ENCODE results near the gene MUC5AC.
"Not testable (repeated sequence)": the region's sequence is repeated elsewhere in the genome, so short reads cannot be mapped to it uniquely, and the experiment has no call there.

Gene MUC5AC, protein sequence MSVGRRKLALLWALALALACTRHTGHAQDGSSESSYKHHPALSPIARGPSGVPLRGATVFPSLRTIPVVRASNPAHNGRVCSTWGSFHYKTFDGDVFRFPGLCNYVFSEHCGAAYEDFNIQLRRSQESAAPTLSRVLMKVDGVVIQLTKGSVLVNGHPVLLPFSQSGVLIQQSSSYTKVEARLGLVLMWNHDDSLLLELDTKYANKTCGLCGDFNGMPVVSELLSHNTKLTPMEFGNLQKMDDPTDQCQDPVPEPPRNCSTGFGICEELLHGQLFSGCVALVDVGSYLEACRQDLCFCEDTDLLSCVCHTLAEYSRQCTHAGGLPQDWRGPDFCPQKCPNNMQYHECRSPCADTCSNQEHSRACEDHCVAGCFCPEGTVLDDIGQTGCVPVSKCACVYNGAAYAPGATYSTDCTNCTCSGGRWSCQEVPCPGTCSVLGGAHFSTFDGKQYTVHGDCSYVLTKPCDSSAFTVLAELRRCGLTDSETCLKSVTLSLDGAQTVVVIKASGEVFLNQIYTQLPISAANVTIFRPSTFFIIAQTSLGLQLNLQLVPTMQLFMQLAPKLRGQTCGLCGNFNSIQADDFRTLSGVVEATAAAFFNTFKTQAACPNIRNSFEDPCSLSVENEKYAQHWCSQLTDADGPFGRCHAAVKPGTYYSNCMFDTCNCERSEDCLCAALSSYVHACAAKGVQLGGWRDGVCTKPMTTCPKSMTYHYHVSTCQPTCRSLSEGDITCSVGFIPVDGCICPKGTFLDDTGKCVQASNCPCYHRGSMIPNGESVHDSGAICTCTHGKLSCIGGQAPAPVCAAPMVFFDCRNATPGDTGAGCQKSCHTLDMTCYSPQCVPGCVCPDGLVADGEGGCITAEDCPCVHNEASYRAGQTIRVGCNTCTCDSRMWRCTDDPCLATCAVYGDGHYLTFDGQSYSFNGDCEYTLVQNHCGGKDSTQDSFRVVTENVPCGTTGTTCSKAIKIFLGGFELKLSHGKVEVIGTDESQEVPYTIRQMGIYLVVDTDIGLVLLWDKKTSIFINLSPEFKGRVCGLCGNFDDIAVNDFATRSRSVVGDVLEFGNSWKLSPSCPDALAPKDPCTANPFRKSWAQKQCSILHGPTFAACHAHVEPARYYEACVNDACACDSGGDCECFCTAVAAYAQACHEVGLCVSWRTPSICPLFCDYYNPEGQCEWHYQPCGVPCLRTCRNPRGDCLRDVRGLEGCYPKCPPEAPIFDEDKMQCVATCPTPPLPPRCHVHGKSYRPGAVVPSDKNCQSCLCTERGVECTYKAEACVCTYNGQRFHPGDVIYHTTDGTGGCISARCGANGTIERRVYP (N-terminal part only)

DNA sequence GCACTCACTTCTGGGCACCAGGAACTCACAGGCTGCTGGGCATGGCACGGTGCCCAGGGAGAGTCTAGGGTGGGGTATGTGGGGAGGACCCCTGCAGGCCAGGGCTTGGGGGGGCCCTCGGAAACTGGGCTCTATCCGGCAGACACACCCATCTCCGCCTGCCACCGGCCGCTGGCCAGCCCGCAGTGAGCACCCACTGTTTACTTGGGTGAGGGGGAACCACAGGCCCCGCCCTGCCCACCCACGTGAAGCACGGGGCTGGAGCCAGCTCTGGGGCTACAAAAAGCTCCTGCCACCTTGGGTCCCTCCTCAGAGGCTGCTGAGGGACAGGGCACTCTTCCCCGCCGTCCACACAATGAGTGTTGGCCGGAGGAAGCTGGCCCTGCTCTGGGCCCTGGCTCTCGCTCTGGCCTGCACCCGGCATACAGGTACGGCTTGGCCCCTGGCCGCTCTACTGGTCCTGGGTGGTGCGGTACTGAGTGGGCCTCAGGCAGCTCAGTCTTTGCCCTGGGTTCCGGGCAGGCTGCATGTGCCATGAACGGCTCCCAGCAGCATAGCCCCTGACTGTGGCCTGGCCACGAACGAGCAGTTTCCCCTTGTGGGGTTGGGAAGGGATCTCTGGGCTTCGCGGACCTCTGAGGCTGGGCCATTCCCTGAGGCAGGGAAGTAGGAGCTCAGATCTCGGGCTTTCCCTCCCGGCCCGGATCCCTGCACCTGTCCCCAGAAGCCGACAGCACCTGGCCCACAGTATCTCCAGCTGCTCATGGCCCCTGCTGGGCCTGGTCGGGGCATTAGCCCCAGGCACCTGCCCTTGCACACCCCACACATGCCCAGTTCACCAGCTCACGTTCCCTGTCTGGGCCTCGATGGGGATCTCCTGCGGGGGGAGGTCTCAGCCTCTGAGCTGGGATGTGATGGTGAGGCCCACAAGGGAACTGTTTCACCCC is at the start of gene MUC5AC:
Gene MUC5AC (plus strand): TSS at position 309 of the 947 bp plus-strand sequence. CDS start 47 bp downstream, at position 356.
- no peak for DNase-seq (ENCODE audit: low read depth)

DNA sequence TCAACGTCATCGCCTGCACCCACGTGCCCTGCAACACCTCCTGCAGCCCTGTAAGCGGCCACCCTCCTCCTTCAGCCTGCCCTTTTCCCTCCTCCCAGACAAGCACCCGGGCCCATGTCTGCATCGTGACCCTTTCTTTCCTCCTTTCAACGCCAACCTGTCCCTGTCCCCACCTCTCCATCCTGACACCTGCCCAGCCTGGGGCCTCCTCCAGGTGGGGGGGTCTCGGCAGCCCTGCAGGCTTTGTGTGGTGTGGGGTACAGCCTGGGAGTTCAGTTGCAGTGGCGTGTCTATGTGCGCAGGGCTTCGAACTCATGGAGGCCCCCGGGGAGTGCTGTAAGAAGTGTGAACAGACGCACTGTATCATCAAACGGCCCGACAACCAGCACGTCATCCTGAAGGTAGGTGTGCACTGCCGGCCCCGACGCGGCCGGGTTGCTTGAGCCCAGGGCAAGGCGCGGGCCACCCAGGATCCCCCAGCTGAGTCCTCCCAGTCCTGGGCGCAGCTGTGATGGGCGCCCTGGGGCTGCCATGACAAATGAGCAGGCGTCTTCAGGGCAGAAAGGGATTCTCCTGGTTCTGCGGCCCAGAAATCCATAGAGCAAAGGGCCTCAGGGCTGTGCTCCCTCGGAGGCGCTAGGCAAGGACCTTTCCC is 49.4 kb upstream of the MUC5AC start:
- no peak for DNase-seq (ENCODE audit: low read depth)

DNA sequence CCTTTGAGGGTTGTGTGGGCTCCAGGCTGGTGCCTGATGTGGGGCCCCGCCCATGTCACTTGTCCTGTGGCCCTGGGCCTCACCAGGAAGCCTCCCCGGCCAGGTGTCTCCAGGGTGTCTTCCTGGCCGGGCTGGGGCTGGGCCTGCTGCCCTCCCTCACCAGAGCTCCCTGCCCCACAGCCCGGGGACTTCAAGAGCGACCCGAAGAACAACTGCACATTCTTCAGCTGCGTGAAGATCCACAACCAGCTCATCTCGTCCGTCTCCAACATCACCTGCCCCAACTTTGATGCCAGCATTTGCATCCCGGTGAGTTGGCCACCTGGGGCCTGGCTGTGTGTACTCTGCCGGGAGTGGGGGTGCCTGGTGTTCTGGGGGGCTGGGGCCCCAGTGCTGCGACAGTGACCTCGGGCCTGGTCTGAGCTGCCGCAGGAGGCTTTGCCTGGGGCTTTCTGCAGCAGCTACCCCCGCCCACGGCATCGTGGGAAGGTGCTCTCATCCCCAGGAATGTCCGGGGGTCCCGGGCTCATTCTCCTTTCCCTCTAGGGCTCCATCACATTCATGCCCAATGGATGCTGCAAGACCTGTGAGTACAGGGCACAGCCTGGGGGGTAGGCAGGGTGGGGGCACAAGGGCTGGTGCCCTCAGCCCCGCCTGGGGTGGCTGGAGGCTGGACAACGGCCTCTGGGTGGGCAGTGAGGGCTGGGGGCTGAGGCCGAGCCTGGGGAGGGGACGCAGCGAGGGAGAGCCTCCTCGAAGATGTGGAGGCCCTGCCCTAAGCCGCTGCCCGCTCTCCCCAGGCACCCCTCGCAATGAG is 48.4 kb upstream of the MUC5AC start:
- DNase-seq (ENCODE audit: low read depth), result no peak

DNA sequence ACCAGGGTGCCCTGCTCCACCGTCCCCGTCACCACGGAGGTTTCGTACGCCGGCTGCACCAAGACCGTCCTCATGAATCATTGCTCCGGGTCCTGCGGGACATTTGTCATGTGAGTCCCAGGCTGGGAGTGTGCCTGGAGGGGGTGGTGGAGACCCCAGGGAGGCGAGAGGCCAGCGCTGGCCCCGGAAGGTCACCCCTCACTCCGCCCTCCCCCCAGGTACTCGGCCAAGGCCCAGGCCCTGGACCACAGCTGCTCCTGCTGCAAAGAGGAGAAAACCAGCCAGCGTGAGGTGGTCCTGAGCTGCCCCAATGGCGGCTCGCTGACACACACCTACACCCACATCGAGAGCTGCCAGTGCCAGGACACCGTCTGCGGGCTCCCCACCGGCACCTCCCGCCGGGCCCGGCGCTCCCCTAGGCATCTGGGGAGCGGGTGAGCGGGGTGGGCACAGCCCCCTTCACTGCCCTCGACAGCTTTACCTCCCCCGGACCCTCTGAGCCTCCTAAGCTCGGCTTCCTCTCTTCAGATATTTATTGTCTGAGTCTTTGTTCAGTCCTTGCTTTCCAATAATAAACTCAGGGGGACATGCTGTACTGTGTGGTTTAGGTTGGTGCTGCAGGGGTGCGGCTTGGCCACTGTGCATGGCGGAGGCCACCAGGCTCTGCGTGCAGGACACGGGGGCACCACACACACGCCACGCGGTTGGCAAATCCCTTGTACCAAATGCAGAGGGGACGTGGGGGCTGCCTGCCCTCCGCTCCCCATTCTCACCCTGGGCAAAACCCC is 47.6 kb upstream of the MUC5AC start:
- DNase-seq (ENCODE audit: low read depth), result no peak

DNA sequence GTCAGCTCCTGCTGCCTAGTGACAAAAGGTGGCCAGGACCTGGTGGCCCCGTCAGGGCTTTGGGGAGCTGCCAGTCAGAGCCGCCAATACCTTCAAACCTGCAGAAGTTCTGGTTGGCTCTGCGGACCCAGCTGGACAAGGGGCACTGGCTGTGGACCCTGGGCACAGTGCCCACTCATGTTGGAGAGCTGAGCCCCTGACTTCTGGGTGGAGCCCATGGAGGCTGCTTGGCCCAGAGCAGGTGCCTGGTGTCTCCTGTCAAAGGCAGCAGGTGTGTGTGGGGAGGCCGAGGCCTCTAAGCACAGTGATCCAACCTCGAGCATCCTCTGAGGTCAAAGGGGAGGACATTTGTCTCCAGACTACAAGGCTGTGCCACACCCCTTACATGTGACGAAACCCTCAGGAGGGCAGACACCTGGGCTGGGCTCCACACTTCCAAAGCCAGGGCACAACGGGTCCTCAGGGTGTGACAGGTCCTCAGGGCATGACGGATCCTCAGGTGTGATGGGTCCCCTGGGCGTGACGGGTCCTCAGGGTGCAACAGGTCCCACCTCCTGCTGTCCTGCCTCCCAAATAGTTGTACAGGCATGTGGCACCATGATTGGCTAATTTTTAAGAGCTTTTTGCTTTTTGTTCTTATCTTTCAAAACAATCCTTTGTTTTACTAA is 46.1 kb upstream of the MUC5AC start:
- no peak for DNase-seq (ENCODE audit: low read depth)

DNA sequence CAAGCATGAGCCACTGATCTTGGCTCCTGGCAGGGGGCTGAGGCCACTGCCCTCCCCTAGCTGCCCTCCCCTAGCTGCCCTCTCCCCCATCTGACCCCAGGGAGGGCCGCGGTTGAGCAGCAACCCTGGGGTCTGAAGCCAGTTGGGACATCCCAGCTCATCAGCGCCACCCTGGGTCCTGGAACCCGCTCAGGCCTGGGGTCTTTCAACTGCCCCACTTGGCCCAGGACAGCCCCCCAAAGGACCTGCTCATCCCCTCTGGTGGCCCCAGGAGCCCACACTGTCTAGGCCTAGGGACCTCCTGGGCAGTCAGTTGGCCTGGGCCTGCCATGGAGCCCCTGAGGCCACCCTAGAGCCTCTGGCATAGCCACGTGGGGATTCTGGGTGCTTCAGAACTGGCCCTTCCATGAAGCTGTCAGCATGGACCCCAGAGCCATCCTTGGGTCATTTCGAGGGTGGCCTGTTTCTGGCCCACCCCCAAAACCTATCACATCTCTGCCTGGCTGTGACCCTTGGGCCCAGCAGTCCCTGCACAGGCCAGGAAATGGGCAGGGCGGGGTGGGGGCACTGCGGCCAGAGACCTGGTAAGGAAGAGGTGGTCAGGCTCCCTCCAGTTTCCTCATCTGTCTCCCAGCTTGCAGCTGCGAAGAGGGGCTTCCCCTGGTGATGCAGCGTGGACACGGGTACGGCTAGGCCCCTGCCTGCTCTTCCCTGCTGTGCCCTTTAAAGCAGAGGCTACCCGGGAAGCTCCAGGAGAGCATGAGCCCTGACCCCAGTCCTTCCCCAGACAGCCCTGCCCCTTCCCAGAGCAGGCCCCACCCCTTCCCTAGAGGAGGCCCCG is 45.2 kb upstream of the MUC5AC start:
- DNase-seq (ENCODE audit: low read depth), result no peak

DNA sequence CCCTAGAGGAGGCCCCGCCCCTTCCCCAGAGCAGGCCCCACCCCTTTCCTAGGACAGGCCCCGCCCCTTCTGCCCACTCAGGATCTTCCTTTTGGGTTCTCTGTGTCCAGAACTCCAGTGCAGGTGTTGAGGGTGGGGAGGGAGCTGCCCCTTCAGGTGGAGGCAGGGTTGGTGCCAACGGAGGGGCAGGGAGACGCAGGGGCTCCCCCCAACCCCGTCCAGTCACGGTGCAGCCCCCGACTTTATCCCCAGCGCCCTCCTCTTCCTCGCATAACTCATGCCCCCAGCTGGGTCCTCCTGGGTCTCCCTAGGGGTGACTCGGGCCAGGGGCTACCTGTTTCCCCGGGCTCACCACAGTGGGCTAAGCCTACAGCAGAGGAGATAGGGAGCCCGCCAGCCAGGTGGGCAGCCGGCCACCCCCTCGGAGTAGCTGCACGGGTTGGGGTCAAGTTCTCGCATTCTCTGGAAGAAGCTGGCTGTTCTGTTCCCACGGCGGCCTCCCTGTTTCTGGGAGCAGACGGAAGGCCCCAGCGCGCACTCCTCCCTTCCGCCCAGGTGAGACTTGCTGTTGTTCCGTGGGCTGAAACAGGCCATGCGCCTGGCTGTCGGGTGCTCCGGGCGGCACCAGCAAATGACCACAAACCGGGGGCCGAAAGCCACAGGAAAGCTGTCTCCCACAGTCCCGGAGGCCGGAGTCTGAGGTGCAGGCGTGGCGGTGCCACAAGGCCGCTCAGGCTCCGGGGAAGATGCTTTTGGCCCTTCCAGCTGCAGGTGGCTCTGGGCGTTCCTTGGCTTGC is 44.1 kb upstream of the MUC5AC start:
- no peak for DNase-seq (ENCODE audit: low read depth)

DNA sequence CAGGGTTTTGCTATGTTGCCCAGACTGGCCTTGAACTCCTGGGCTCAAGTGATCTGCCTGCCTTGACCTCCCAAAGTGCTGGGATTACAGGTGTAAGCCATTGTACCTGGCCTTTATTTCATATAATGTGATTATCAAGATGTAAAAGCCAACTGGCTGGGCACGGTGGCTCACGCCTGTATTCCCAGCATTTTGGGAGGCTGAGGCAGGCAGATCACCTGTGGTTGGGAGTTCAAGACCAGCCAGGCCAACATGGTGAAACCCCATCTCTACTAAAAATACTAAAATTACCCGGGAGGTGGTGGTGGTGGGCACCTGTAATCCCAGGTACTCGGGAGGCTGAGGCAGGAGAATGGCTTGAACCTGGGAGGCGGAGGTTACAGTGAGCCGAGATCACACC is 42.5 kb upstream of the MUC5AC start:
- DNase-seq (ENCODE audit: low read depth), result not testable (repeated sequence)

DNA sequence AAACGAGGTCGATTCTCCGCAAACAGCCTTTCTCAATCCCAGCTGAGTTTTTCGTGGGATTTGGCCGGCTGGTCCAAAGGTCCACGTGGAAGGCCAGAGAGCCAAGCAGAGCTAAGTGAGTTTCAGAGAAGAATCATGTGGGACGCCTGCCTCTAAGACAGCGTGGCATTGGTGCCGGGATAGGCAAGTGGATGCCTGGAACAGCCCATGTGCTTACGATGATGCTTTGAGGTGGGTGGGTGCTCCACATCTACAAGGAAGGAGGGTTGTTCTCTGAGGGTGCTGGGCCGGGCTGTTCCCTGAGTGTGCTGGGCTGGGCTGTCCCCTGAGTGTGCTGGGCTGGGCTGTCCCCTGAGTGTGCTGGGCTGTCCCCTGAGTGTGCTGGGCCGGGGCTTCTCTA is 41.6 kb upstream of the MUC5AC start:
- DNase-seq (ENCODE audit: low read depth), result no peak

DNA sequence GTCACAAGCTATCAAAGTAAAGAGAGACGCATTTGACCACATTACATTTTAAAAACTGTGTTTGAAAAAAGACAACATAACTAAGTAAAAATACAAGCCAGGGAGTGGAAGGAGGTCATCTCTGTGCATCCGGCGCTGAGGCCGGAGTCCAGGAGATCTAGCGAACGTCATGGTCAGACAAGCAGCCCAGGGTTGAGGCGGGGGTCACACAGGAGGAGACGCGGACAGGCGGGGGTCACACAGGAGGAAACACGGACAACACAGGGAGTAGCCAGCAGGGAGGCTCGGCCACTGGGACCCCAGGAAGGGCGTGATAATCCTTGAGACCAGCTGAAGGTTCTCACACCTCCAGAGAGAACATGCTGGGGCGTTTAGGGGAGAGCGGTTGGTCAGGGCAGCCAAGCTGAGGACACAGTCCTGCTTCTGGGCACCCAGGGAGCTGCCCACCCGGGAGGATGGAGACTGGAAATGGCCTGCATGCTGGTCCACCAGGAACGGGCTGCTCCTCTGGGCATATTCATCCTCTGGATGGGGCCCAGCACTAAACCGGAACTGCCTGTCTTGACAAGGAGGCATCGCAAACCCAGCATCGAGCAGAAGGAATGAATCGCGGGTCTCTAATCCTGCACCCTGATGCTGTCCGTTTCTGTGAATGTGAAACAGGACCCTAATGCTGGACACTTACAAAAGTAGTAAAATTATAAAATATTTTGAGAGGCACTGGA is 40.9 kb upstream of the MUC5AC start:
- no peak for DNase-seq (ENCODE audit: low read depth)

DNA sequence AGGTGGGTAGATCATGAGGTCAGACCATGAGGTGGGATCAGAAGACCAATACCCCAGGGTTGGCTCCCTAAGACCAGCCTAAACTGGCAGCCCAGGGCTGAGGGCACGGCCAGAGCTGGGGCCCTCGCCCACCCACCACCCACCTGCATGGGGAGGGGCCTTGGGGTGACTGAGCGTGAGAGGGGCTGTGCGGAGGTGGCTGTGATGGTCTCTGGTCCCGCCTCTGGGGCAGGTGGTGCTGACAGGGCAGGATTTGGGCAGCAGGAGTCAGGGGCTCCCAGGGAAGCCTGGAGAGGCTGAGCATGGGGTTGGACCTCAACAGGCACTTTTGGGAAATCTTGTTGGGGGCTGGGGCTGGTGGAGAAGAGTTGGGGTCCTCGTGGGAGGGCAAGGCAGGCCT is 39.8 kb upstream of the MUC5AC start:
- no peak for DNase-seq (ENCODE audit: low read depth)

DNA sequence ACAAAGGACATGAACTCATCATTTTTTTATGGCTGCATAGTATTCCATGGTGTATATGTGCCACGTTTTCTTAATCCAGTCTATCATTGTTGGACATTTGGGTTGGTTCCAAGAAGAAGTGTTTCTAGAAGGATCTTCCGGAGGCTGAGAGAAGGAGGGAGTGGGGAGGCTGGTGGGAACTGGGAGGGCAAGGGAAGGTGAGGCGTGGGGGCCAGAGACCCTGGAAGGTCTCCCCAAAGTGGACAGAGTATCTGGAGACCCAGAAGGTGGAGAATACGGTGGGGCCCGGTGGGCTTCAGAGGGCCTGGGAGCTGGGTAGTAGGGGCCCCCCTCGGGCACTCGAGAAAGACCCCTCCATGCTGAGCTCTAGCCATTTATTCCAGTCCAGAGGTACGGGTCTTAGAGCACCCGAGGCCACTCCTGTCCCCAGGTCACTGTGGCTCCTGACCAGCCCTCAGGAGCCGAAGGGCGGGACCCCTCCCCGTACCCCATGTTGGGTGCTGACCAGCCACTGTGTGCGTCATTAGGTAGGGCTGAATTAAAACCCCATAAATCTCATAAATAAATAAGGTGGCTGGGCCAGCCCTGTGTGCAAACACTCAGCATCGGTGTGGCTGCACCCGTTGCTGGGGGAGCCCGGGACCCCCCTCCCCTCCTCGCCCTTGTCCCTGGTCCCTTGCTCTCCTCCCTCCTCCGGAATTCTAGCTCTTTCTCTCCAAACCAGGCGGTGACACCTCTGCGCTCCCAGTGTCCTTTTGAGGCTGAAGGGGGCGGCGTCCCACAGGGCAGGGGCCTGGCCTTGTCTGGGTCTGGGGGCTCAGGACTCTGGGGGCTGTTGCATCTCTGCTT is 38.8 kb upstream of the MUC5AC start:
- no peak for DNase-seq (ENCODE audit: low read depth)

DNA sequence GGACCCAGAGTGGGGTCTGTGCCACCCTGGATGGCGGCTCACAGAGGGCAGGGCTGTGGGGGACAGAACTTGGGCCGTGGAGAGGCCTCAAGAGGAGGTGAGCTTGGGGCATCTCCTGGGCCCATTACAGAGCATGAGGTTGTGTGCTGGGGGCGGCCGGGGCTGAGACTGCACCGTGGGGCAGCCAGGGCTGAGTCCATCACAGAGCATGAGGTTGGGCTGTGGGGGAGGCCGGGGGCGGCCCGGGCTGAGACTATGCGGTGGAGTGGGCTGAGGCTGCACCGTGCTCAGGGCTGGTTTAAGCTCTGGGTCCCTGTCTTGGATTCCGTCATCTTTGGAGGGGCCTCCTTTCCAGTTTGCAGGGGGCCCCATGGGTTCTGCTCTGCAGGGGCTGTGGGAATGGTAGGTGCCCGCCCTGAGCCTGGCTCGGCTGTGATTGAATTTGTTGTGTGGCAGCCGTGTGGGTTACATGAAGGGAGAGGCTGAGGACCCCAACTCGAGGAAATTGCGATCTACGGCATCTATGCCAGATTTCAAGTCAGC is 38.1 kb upstream of the MUC5AC start:
- no peak for DNase-seq (ENCODE audit: low read depth)

DNA sequence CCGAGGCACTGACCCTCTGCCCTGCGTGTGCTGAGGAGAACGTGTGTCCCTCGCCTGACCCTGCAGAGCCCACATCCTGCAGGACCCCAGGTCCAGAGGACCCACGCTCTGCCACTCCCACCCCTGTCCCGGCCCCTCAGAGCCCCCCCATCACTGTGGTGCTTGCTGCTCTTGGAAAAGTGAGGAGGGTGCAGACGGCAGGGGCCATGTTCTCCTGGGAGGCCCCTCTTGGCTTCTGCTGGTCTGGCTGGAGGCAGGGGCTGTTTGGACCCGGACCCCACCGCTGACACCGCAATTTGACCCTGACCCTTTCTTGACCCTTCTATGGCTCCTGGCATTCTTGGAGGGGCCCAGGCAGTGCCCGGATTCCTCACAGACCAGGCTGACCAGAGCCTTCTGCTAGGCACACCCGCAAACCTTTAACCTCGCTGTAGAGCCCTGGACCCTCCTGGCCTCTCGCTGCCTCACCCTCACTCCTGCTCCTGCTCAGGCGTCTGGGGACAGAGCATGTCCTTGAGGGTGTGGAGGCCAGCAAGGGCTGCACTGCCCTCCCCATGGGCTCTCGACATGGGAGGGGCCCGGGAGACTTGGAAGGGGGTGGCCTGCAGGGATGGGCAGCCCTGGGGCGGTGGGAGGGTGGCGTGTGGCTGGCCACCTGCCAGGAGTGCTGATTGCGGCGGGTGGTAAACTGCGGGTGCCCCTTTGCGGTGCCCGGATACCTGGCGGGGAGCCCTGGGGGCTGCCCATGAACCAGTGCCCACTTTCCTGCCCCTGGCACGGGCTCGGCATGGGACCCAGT is 37.0 kb upstream of the MUC5AC start:
- no peak for DNase-seq (ENCODE audit: low read depth)

Data from activated T-helper 9 cell treated with anti-CD3 and anti-CD28 coated beads, Interleukin-2, amount 50 U/mL, for 16 hours (primary cell).